ENCODE measurements around the gene PPP1R8.

The PPP1R8 gene

DNA sequence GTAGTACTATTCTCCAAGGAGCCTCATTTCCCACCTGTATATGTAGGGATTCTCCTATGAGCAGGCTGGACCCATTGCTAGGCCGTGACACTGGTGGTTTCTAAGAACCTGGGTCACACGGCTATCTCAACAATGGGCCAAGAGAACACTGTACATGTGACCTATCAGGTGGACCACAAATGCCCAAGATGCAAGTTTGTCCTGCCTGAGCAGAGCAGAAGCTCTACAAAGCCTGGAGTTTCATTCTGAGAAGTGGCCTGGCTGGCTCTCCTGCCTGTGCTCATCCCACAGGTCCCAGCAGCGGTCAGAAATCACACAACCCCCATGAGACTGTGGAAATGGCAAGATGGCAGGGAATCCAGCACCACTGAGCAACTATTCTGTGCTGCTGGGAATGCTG is 58.9 kb downstream of the PPP1R8 start:
- DNase-seq (ENCODE audit: low read depth in 1 of 2, low spot score in 1 of 2) = no peak

DNA sequence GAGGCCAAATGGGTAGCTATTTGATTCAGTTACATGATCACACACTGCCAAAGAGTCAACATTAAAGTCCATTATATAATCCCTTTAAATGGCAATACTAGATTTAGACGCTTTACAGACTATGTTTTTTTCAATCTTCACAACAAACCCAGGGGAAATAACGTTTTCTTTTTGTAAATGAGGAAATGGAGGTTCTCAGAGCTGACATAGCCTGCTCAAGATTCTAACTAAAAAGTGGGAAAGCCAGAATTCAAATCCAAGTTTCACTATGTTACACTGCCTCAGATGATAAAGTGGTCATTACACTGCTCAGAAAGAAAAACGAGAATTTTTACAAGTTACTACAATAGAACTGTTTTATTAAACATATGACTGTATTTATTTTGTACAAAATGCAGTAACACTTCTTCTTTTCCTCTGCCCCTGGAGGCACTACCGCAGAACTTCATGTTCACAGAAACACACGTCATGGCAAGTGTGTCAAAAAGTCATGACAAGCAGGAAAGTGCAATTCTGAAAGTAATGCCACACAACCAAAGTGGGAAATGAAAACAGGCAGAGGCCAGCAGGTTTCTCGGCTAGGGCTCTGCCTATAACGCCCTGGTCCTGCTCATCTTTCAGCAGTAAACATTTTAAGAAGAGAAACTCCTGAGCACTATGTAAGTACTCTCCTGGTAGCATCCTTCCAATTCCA is 60.8 kb downstream of the PPP1R8 start:
- no peak for DNase-seq (ENCODE audit: low read depth in 1 of 2, low spot score in 1 of 2)

DNA sequence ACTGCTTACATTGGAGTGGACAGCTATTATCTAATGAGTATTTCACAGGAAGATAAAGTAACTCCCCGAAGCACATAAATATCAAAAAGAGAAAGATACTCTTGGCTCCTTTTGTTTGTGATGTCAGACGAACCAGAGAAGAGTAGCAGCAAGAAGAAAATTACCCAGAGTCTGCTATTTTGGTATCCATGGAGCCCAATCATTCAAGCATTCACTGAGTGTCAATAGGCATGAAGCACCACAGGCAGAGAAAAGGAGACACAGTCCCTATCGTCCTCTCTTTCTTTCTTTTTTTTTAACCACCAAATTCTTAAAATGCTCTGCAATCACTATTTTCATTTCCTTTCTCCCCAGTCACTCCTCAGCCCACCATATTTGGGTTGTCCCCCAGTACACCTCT is 63.9 kb downstream of the PPP1R8 start:
- DNase-seq (ENCODE audit: low read depth in 1 of 2, low spot score in 1 of 2) = no peak

All from activated CD4-positive, alpha-beta T cell treated with anti-CD3 and anti-CD28 coated beads, Interleukin-2, amount 50 U/mL, for 24 hours (primary cell).